KBM-7 (cell line): ENCODE results near the gene PCYT2.
"Not testable (repeated sequence)": the region's sequence is repeated elsewhere in the genome, so short reads cannot be mapped to it uniquely, and the experiment has no call there.

Source experiments
- DNase-seq: peaks from one replicate; pipeline ENCODE4 v3.0.0-alpha.2; 2015
- in situ Hi-C: fragments of 300-500 bp; cut with MboI; formaldehyde crosslinking; loops from 2 replicates; pipeline ENCODE4 v1.14.3; 2020; ENCODE audit warnings: low sequenced_read_pairs, low pct_unique_long_range_greater_than_20kb, mixed read lengths

PCYT2 gene

GRCh38 chr17:81928544-81929252, 17.5 kb upstream of the PCYT2 start:
- in situ Hi-C loops, result no loop called here
- no peak for DNase-seq

- in situ Hi-C loops, result no loop called here
- DNase-seq, result peak; percentile 96
Observed at GRCh38 chr17:81927653-81928543, 16.7 kb upstream of the PCYT2 start, which contains the start of gene MAFG. MAFG (minus strand) TSS chr17:81927735; CDS start chr17:81923185, 4,550 bp downstream.

GRCh38 chr17:81927152-81927652, 16.0 kb upstream of the PCYT2 start:
- DNase-seq, result no peak
- in situ Hi-C loops, result no loop called here

- in situ Hi-C loops, result no loop called here
- DNase-seq, result peak; percentile 56
Observed at GRCh38 chr17:81926451-81927151, 15.4 kb upstream of the PCYT2 start.

- in situ Hi-C loops, result no loop called here
- no peak for DNase-seq
Observed at GRCh38 chr17:81925860-81926450, 14.8 kb upstream of the PCYT2 start.

GRCh38 chr17:81924557-81925532, 13.6 kb upstream of the PCYT2 start:
- DNase-seq, result no peak
- in situ Hi-C loops, result no loop called here

GRCh38 chr17:81923302-81924260, 12.4 kb upstream of the PCYT2 start:
- DNase-seq, result peak; percentile 84
- in situ Hi-C loops, result no loop called here

- DNase-seq, result no peak
- in situ Hi-C loops, result no loop called here
Observed at GRCh38 chr17:81922566-81923301, 11.5 kb upstream of the PCYT2 start.

GRCh38 chr17:81921996-81922565, 10.9 kb upstream of the PCYT2 start:
- in situ Hi-C loops, result no loop called here
- no peak for DNase-seq

- DNase-seq, result no peak
- in situ Hi-C loops, result no loop called here
Observed at GRCh38 chr17:81921537-81921862, 10.3 kb upstream of the PCYT2 start.

GRCh38 chr17:81920612-81921536, 9.7 kb upstream of the PCYT2 start:
- no peak for DNase-seq
- in situ Hi-C loops, result no loop called here

GRCh38 chr17:81918832-81919545, 7.8 kb upstream of the PCYT2 start:
- peak; percentile 83 for DNase-seq
- in situ Hi-C loops, result no loop called here

- in situ Hi-C loops, DNase-seq: not testable (repeated sequence)
Observed at GRCh38 chr17:81918333-81918669, 7.1 kb upstream of the PCYT2 start.

GRCh38 chr17:81917565-81918332, 6.5 kb upstream of the PCYT2 start, which contains the start of gene SIRT7:
SIRT7 (minus strand) TSS chr17:81918176; CDS start chr17:81918131, 45 bp downstream.
- in situ Hi-C loops, result no loop called here
- DNase-seq, result peak; percentile 71
